Tibial nerve (tissue), 4 donors: ENCODE measurements around the gene GNB1L. TPM values are rescaled to one million over a fixed set of nuclear protein-coding genes. Genes with fewer than 3 reads are reported as not detected.

Source experiments
- DNase-seq, 2 donors: peaks; one replicate each; pipeline ENCODE4 v3.0.0-alpha.2; 2019; ENCODE audit warnings: low spot score in 2 of 2
- H3K27ac ChIP-seq, 4 donors: fragments of 200-600 bp; sonication (generic) in 3 of 4; one replicate each; pipeline ENCODE4 v1.5.1; 2017 to 2019; ENCODE audit warnings: mild to moderate bottlenecking in 1 of 4
- H3K27me3 ChIP-seq, 2 donors: fragments of 200-600 bp; sonication (generic) in 1 of 2; one replicate each; pipeline versions ENCODE4 v1.5.1 to v1.6.0; 2017 to 2019
- H3K36me3 ChIP-seq, 3 donors: fragments of 200-600 bp; sonication (generic); one replicate each; pipeline ENCODE4 v1.5.1; 2018 to 2019
- H3K4me1 ChIP-seq, 4 donors: fragments of 200-600 bp; sonication (generic) in 3 of 4; one replicate each; pipeline ENCODE4 v1.5.1; 2017 to 2019
- H3K4me3 ChIP-seq, 4 donors: fragments of 200-600 bp; sonication (generic) in 3 of 4; one replicate each; pipeline ENCODE4 v1.5.1; 2017 to 2019; ENCODE audit warnings: mild to moderate bottlenecking in 1 of 4, moderate library complexity in 1 of 4
- H3K9me3 ChIP-seq, 4 donors: fragments of 200-600 bp; sonication (generic) in 3 of 4; one replicate each; pipeline ENCODE4 v1.5.1; 2017 to 2019
- EP300 ChIP-seq, 2 donors: sonication (generic); formaldehyde crosslinking; IDR thresholded peaks; one replicate each; pipeline ENCODE4 v1.6.1; 2017; ENCODE audit warnings: antibody characterized with exemption in 2 of 2, mild to moderate bottlenecking in 1 of 2
- POLR2A ChIP-seq, 2 donors: fragments of 450-650 bp; IDR thresholded peaks; one replicate each; pipeline ENCODE4 v1.6.1; 2017; ENCODE audit warnings: antibody characterized with exemption in 2 of 2, mild to moderate bottlenecking in 2 of 2, moderate library complexity in 2 of 2
- WGBS, 2 donors: methylation state at CpG; one replicate each; pipeline ENCODE4 v1.1.5; 2018; 5-methylcytosine and 5-hydroxymethylcytosine counted together
- total RNA-seq, 4 donors: library from RNA; depleted of rRNA; stranded (reverse); fragments of >200 nt; gene quantifications; one replicate each; pipeline ENCODE4 v1.1.0, GENCODE V29; 2016
- TF ChIP-seq, protein P1 (sequence below), 5 experiments: fragments of 200-600 bp in 3 of 5; fragments of 450-650 bp in 2 of 5; sonication (generic) in 3 of 5; IDR thresholded peaks; one replicate each; pipeline ENCODE4 v1.5.1; 2016 to 2019; ENCODE audit warnings: antibody characterized with exemption in 5 of 5, mild to moderate bottlenecking in 3 of 5, moderate library complexity in 2 of 5

GNB1L gene
- total RNA-seq, 4 donors from 2014 or later, result 2.9 to 8.1 (median 6.3) TPM

DNA sequence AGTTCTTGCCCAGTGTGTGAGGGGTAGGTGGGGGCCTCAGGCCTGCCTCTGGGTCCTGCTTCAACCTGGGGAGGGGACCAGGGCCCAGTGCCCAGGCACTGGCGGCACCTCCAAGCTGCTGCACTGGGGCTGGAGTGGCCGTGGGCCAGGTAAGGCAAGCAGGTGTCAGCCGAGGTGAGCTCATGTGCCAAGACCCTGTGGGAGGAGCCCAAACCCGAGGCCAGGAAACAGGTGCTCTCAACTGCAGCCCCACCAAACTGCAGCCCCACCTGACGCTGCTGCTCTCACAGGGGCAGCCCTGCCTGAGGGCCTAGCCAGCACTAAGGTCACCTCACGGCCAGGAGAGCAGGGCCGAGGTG lies 18.1 kb upstream of the GNB1L start:
- TF ChIP-seq, protein P1, sequence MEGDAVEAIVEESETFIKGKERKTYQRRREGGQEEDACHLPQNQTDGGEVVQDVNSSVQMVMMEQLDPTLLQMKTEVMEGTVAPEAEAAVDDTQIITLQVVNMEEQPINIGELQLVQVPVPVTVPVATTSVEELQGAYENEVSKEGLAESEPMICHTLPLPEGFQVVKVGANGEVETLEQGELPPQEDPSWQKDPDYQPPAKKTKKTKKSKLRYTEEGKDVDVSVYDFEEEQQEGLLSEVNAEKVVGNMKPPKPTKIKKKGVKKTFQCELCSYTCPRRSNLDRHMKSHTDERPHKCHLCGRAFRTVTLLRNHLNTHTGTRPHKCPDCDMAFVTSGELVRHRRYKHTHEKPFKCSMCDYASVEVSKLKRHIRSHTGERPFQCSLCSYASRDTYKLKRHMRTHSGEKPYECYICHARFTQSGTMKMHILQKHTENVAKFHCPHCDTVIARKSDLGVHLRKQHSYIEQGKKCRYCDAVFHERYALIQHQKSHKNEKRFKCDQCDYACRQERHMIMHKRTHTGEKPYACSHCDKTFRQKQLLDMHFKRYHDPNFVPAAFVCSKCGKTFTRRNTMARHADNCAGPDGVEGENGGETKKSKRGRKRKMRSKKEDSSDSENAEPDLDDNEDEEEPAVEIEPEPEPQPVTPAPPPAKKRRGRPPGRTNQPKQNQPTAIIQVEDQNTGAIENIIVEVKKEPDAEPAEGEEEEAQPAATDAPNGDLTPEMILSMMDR (IDR thresholded peaks at IDR 0.05), result no peak
- TF ChIP-seq POLR2A (IDR thresholded peaks at IDR 0.05) (no peak), EP300 (IDR thresholded peaks at IDR 0.05) (no peak)
- Histone ChIP-seq H3K9me3 (no peaks in the 10 kb centered on the region), H3K27me3 (no peaks in the 10 kb centered on the region), H3K36me3 (peaks cover 0 to 28% (median 0%) of the 10 kb centered on the region in 3 donors), H3K4me1 (peaks cover 0 to 84% (median 20%) of the 10 kb centered on the region in 4 donors), H3K4me3 (no peak overlapping the region), H3K27ac (peak overlapping the region in 1 of 4 donors; percentile 79)
- 66 to 73% methylated on average over 2 to 4 of the region's 7 CpGs for WGBS, 2 donors
- peak in 1 of 2 donors; percentile 11 for DNase-seq

DNA sequence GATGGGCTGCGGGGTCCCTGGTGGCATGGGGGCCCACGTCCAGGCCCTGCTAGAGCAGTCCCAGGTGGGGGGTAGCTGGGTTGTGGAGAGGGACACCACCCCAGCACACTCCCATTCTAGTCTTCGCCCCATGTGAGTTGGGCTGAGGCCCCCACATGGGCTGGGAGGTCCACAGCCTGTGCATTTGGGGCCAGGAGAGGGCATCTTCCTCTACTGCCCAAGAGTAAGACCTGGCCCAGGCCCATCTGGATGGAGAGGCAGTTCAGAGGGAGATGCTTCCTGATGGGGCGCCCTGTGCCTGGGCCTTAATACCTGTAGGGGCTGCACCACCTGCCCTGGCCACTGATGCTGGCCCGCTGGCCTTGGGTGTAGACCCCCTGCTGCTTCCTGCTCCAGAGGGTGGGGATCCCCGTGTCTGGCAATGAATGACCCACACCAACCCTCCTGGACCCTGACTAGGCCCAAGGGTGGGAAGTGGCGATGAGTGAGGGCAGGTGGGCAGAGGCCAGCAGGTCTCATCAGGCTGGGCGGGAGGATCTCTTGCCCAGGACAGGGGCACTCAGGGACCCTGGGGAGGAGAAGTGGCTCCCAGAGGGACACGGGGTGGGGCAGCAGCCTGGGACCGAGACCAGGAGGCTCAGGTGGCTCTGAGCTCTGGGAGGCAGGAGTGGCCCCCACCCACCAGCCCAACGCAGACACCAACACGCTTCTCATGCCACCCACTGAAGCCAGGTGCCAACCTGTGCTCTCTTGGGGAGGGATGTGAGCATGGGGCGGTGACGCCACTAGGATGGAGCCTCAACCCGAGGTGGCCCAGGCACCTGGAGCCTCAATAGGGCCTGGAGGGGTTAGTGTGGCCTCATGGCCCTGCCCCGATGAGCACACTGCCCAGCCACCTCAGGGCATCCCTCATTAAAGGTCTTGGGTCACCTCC lies 17.4 kb upstream of the GNB1L start:
- H3K9me3 ChIP-seq, result no peaks in the 10 kb centered on the region
- H3K27me3 ChIP-seq, result no peaks in the 10 kb centered on the region
- H3K4me3 ChIP-seq, result no peak overlapping the region
- H3K36me3 ChIP-seq, result peaks cover 0 to 28% (median 0%) of the 10 kb centered on the region in 3 donors
- peaks cover 0 to 82% (median 20%) of the 10 kb centered on the region in 4 donors for H3K4me1 ChIP-seq
- peak in 1 of 2 donors; percentile 8 for DNase-seq
- 96 to 97% methylated on average over 13 to 14 of the region's 16 CpGs for WGBS, 2 donors
- TF ChIP-seq, protein P1 (IDR thresholded peaks at IDR 0.05), result no peak
- TF ChIP-seq POLR2A (IDR thresholded peaks at IDR 0.05) (no peak), EP300 (IDR thresholded peaks at IDR 0.05) (no peak)
- peak overlapping the region in 2 of 4 donors; percentile 79 to 80 for H3K27ac ChIP-seq

DNA sequence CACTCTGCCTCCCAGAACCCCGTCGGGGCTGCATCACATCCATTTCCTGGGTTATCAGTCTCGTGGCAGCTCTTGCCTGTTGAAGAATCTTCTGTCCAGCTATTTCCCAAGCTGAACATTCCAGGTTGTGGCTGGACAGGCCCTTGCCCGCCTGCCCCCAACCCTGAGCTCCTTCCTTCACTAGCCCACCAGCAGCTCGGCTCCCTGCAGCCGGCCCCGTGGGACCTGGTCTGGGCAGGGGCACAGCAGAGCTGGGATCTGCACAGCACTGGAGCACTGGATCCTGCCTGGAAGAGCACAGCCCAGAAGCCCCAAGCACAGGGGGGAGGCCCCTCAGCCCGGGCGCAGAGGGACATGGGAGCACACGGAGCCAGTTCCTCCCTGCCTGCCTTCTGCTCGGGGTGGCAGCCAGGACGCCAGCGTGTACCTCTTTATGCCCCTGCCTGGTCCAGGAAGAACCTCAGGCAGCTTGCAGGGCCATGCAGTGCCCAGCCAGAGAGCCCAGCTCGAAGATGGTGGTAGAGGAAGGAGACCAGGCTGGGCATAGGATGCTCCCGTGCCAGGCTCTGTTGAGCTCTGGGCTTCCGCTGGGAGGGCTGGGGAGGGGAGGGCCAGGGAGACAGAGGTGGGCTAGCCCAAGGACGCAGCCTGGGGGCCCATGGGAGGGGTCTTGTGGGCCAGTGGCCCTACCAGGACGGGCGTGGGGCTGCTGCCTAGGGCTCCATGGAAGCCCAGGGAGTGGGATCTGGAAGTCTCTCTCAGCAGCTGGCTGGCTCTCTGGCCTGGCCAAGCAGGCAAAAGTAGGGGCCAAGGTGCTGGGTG lies 16.6 kb upstream of the GNB1L start:
- Histone ChIP-seq H3K36me3 (peaks cover 0 to 20% (median 0%) of the 10 kb centered on the region in 3 donors), H3K9me3 (no peaks in the 10 kb centered on the region), H3K27ac (peak overlapping the region in 3 of 4 donors; percentile 19 to 80 (median 79)), H3K4me1 (peaks cover 0 to 73% (median 20%) of the 10 kb centered on the region in 4 donors), H3K4me3 (no peak overlapping the region), H3K27me3 (no peaks in the 10 kb centered on the region)
- WGBS, 2 donors, result 74 to 77% methylated on average over 16 of the region's 19 CpGs
- peak in 1 of 2 donors; percentile 1 for DNase-seq
- no peak for TF ChIP-seq POLR2A (IDR thresholded peaks at IDR 0.05)
- no peak for TF ChIP-seq EP300 (IDR thresholded peaks at IDR 0.05)

DNA sequence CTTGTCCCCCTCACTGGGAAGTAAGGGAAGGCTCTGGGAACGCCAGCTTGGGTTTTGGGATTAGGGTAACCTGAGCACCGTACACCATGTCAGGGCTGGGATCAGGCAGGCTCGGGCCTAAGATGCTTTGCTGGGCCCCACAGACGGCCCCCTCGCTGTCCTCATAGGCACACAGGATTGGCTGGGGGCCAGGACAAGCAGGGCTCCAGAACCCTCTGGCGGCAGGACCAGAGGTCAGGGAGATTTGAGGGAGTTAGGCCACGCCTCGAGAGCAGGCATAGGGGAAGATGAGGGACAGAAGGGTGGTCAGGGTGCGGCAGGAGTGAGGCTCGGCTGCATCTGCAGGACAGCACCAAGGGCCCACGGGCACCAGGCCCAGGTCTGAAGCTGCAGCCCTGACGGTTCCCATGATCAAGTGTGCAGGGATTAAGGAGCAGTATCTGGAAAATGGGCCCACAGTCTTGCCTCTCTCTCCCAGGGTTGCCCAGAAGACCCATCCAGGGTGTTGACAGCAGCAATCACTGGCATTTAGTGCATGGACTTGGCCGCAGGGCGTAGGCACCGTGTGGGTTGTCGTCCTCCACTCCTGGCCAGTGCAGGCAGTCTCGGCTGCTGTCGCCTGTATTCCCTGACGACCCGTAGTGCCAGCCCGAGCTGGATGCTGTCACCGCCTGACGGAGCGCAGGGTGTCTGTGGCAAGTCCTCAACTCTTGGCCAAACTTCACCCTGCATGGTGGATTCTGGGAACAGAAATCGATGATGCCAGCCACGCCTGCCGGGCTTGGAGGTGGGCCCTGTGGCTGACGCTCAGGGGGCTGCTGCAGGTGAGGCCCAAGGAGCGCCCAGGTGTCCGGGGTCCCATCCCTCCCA lies 15.7 kb upstream of the GNB1L start:
- no peaks in the 10 kb centered on the region for H3K27me3 ChIP-seq
- peak overlapping the region; percentile 55 to 80 (median 76) for H3K27ac ChIP-seq
- H3K36me3 ChIP-seq, result peaks cover 0 to 13% (median 0%) of the 10 kb centered on the region in 3 donors
- 77 to 90% methylated on average over 25 to 29 of the region's 30 CpGs for WGBS, 2 donors
- H3K9me3 ChIP-seq, result no peaks in the 10 kb centered on the region
- H3K4me3 ChIP-seq, result no peak overlapping the region
- DNase-seq, result peak in 1 of 2 donors; percentile 8
- H3K4me1 ChIP-seq, result peaks cover 0 to 69% (median 20%) of the 10 kb centered on the region in 4 donors
- TF ChIP-seq EP300 (IDR thresholded peaks at IDR 0.05) (peak in 1 of 2 donors; percentile 15), POLR2A (IDR thresholded peaks at IDR 0.05) (no peak)
- TF ChIP-seq, protein P1 (IDR thresholded peaks at IDR 0.05), result no peak
